ENCODE data around the gene RYR1. TPM values are rescaled to one million over a fixed set of nuclear protein-coding genes. Genes with fewer than 3 reads are reported as not detected.

The RYR1 gene
- total RNA-seq, 2 experiments from 2014 or later: 0.20 to 1.2 TPM

- H3K4me1 Mint-ChIP-seq (ENCODE audit: low read depth): peaks cover 26% of the 10 kb centered on the region
- H3K9me3 ChIP-seq (ENCODE audit: control insufficient read depth in 1 of 2, insufficient read depth in 1 of 2, low read length in 2 of 2): no peaks in the 10 kb centered on the region
- no peaks in the 10 kb centered on the region for H3K27me3 ChIP-seq (ENCODE audit: control insufficient read depth in 1 of 2, insufficient read depth in 2 of 2, low read length in 2 of 2)
- intact Hi-C loops (cut with DNase I, micrococcal nuclease): no loop called here
- ATAC-seq (ENCODE audit: poor library complexity) (no peak), DNase-seq (no peak)
- H3K27ac ChIP-seq (ENCODE audit: low read depth in 1 of 2, low read length in 2 of 2): no peak overlapping the region
- no peak overlapping the region for H3K4me3 ChIP-seq (ENCODE audit: low read length)
- H3K9me3 Mint-ChIP-seq: no peaks in the 10 kb centered on the region
- no peaks in the 10 kb centered on the region for H3K36me3 Mint-ChIP-seq (ENCODE audit: low read depth)
- no peak for TF ChIP-seq CTCF (IDR thresholded peaks at IDR 0.05)
- no peaks in the 10 kb centered on the region for H3K27me3 Mint-ChIP-seq
- H3K4me1 ChIP-seq (ENCODE audit: insufficient read depth, low read length): peaks cover 25% of the 10 kb centered on the region
- no peaks in the 10 kb centered on the region for H3K36me3 ChIP-seq (ENCODE audit: insufficient read depth, low read length)
- ChIA-PET CTCF (interaction anchor here (1.0 kb wide), 1 partner anchor 18 kb away, joined by 3 read pairs; the partner anchor contains the start of gene FAM98C), POLR2A (no interaction called here)
- no peak overlapping the region for H3K4me3 Mint-ChIP-seq
- no peak overlapping the region for H3K27ac Mint-ChIP-seq
Observed at GRCh38 chr19:38420935-38421334, 12.6 kb upstream of the RYR1 start.

- H3K27ac ChIP-seq (ENCODE audit: low read depth in 1 of 2, low read length in 2 of 2): no peak overlapping the region
- peaks cover 33% of the 10 kb centered on the region for H3K4me1 ChIP-seq (ENCODE audit: insufficient read depth, low read length)
- DNase-seq: no peak
- no peak for ATAC-seq (ENCODE audit: poor library complexity)
- H3K9me3 ChIP-seq (ENCODE audit: control insufficient read depth in 1 of 2, insufficient read depth in 1 of 2, low read length in 2 of 2): no peaks in the 10 kb centered on the region
- Mint-ChIP-seq H3K4me3 (no peak overlapping the region), H3K9me3 (no peaks in the 10 kb centered on the region), H3K27me3 (no peaks in the 10 kb centered on the region), H3K27ac (no peak overlapping the region), H3K4me1 (ENCODE audit: low read depth) (peaks cover 29% of the 10 kb centered on the region), H3K36me3 (ENCODE audit: low read depth) (no peaks in the 10 kb centered on the region)
- H3K27me3 ChIP-seq (ENCODE audit: control insufficient read depth in 1 of 2, insufficient read depth in 2 of 2, low read length in 2 of 2): no peaks in the 10 kb centered on the region
- POLR2A ChIA-PET: no interaction called here
- intact Hi-C loops (cut with DNase I, micrococcal nuclease): no loop called here
- H3K36me3 ChIP-seq (ENCODE audit: insufficient read depth, low read length): no peaks in the 10 kb centered on the region
- TF ChIP-seq CTCF (IDR thresholded peaks at IDR 0.05): no peak
- H3K4me3 ChIP-seq (ENCODE audit: low read length): no peak overlapping the region
- CTCF ChIA-PET: no interaction called here
Observed at GRCh38 chr19:38421856-38422255, 11.6 kb upstream of the RYR1 start.

GRCh38 chr19:38422438-38422837 lies 11.1 kb upstream of the RYR1 start:
- no peak overlapping the region for H3K27ac ChIP-seq (ENCODE audit: low read depth in 1 of 2, low read length in 2 of 2)
- intact Hi-C loops (cut with DNase I, micrococcal nuclease): no loop called here
- peaks cover 29% of the 10 kb centered on the region for H3K4me1 Mint-ChIP-seq (ENCODE audit: low read depth)
- TF ChIP-seq CTCF (IDR thresholded peaks at IDR 0.05): no peak
- no peaks in the 10 kb centered on the region for H3K9me3 ChIP-seq (ENCODE audit: control insufficient read depth in 1 of 2, insufficient read depth in 1 of 2, low read length in 2 of 2)
- H3K4me1 ChIP-seq (ENCODE audit: insufficient read depth, low read length): peaks cover 35% of the 10 kb centered on the region
- DNase-seq: no peak
- no peak overlapping the region for H3K4me3 ChIP-seq (ENCODE audit: low read length)
- H3K27ac Mint-ChIP-seq: no peak overlapping the region
- ATAC-seq (ENCODE audit: poor library complexity): no peak
- ChIA-PET CTCF (no interaction called here), POLR2A (no interaction called here)
- no peak overlapping the region for H3K4me3 Mint-ChIP-seq
- H3K27me3 ChIP-seq (ENCODE audit: control insufficient read depth in 1 of 2, insufficient read depth in 2 of 2, low read length in 2 of 2): no peaks in the 10 kb centered on the region
- H3K9me3 Mint-ChIP-seq: no peaks in the 10 kb centered on the region
- H3K36me3 ChIP-seq (ENCODE audit: insufficient read depth, low read length): no peaks in the 10 kb centered on the region
- peaks cover 1% of the 10 kb centered on the region for H3K27me3 Mint-ChIP-seq
- H3K36me3 Mint-ChIP-seq (ENCODE audit: low read depth): no peaks in the 10 kb centered on the region

Data from CD4-positive, alpha-beta T cell (primary cell).